ENCODE measurements around the gene PRKD2.
A peak's percentile ranks its signal among the peaks of the same experiment; 100 is the strongest.
"Not testable (repeated sequence)": the region's sequence is repeated elsewhere in the genome, so short reads cannot be mapped to it uniquely, and the experiment has no call there.

Gene PRKD2

GRCh38 chr19:46723471-46723870 is 6.6 kb upstream of the PRKD2 start:
- DNase-seq = no peak

- DNase-seq = no peak
Measured at GRCh38 chr19:46723023-46723461, 6.1 kb upstream of the PRKD2 start.

GRCh38 chr19:46722421-46723022 is 5.6 kb upstream of the PRKD2 start:
- DNase-seq = no peak

GRCh38 chr19:46722004-46722380 is 5.1 kb upstream of the PRKD2 start:
- no peak for DNase-seq

- no peak for DNase-seq
Measured at GRCh38 chr19:46721269-46722003, 4.5 kb upstream of the PRKD2 start.

GRCh38 chr19:46720503-46721239 is 3.8 kb upstream of the PRKD2 start:
- no peak for DNase-seq

- DNase-seq = no peak
Measured at GRCh38 chr19:46719629-46720502, 3.0 kb upstream of the PRKD2 start.

GRCh38 chr19:46718934-46719622 is 2.2 kb upstream of the PRKD2 start:
- DNase-seq = peak; percentile 69

GRCh38 chr19:46718157-46718933 is 1.4 kb upstream of the PRKD2 start:
- DNase-seq = peak; percentile 69

GRCh38 chr19:46717716-46718143 is 816 bp upstream of the PRKD2 start:
- DNase-seq = no peak

GRCh38 chr19:46716672-46717033 is 261 bp downstream of the PRKD2 start:
- DNase-seq = no peak

GRCh38 chr19:46715975-46716671 is 791 bp downstream of the PRKD2 start:
- DNase-seq = no peak

- no peak for DNase-seq
Measured at GRCh38 chr19:46715620-46715974, 1.3 kb downstream of the PRKD2 start.

GRCh38 chr19:46714444-46715106 is 2.3 kb downstream of the PRKD2 start:
- DNase-seq = no peak

GRCh38 chr19:46713781-46714443 is 3.0 kb downstream of the PRKD2 start:
- peak; percentile 66 for DNase-seq

- DNase-seq = not testable (repeated sequence)
Measured at GRCh38 chr19:46712768-46713338, 4.1 kb downstream of the PRKD2 start.

- DNase-seq = no peak
Measured at GRCh38 chr19:46710687-46711086, 6.2 kb downstream of the PRKD2 start.

GRCh38 chr19:46704379-46705076 is 12.4 kb downstream of the PRKD2 start:
- no peak for DNase-seq

GRCh38 chr19:46700704-46701103 is 16.2 kb downstream of the PRKD2 start:
- DNase-seq = no peak
